Activated CD8-positive, alpha-beta T cell treated with anti-CD3 and anti-CD28 coated beads, Interleukin-2, amount 10 ng/mL, durations not matched to agents 7 days and 5 days (primary cell): ENCODE data around the gene RIPPLY3. TPM values are rescaled to one million over a fixed set of nuclear protein-coding genes. Genes with fewer than 3 reads are reported as not detected.
A peak's percentile ranks its signal among the peaks of the same experiment; 100 is the strongest.

Source experiments
- ATAC-seq: fragments of 150-1000 bp; cut with Tn5 transposase; one replicate; pipeline ENCODE4 v1.10.0; 2021; ENCODE audit warnings: moderate library complexity
- CTCF ChIA-PET: fragments of 350-600 bp; sonication (Branson Sonifier 250); formaldehyde crosslinking; loops from one replicate; lab custom pipeline; 2021; ENCODE audit warnings: antibody characterized with exemption; lab: Charles Lee
- POLR2A ChIA-PET: fragments of 350-600 bp; sonication (Branson Sonifier 250); formaldehyde crosslinking; loops from one replicate; lab custom pipeline; 2021; ENCODE audit warnings: antibody characterized with exemption; lab: Charles Lee
- DNase-seq: peaks from one replicate; pipeline ENCODE4 v3.0.0-alpha.2; 2020
- H3K27ac Mint-ChIP-seq: one replicate; pipeline ENCODE4 v1.8.0; 2021; ENCODE audit warnings: mild to moderate bottlenecking, mixed read lengths
- H3K27me3 Mint-ChIP-seq: one replicate; pipeline ENCODE4 v1.8.0; 2021; ENCODE audit warnings: low read depth, mixed read lengths
- H3K36me3 Mint-ChIP-seq: one replicate; pipeline ENCODE4 v1.8.0; 2021; ENCODE audit warnings: low read depth, mixed read lengths
- H3K4me1 Mint-ChIP-seq: one replicate; pipeline ENCODE4 v1.8.0; 2021; ENCODE audit warnings: low read depth, mixed read lengths
- H3K4me3 Mint-ChIP-seq: one replicate; pipeline ENCODE4 v1.8.0; 2021; ENCODE audit warnings: mild to moderate bottlenecking, mixed read lengths
- H3K9me3 Mint-ChIP-seq: one replicate; pipeline ENCODE4 v1.8.0; 2022; ENCODE audit warnings: mixed read lengths; ENCODE audit not compliant: insufficient read depth
- total RNA-seq, 2 experiments: library from RNA; stranded (reverse); gene quantifications; one replicate each; pipeline ENCODE4 v1.2.3, GENCODE V29; 2021

RIPPLY3 gene
- under 1 TPM in 1 of 2 experiments, not detected in 1; 0.10 TPM for total RNA-seq

- H3K27ac Mint-ChIP-seq: no peak within 1 kb of the TSS
- H3K4me3 Mint-ChIP-seq: peak within 1 kb of the TSS; percentile 49
- H3K36me3 Mint-ChIP-seq: no peaks in the 10 kb centered on the region
- CTCF ChIA-PET: interaction anchor here (1.1 to 2.1 kb wide), 3 partner anchors 9 to 376 kb away, joined by 3 to 9 read pairs (median 3); no protein-coding TSS in a partner anchor
- DNase-seq (peak; percentile 31), ATAC-seq (peak; percentile 57)
- peaks cover 21% of the 10 kb centered on the region for H3K4me1 Mint-ChIP-seq
- peaks cover 26% of the 10 kb centered on the region for H3K27me3 Mint-ChIP-seq
- no peaks in the 10 kb centered on the region for H3K9me3 Mint-ChIP-seq
- POLR2A ChIA-PET: interaction anchor here (0.9 kb wide), 1 partner anchor 23 kb away, joined by 3 read pairs; no protein-coding TSS in a partner anchor
Observed at GRCh38 chr21:37006486-37007291, at the start of gene RIPPLY3. Gene RIPPLY3, plus strand, starts transcription at chr21:37006702. Its CDS starts 71 bp downstream, at chr21:37006773.

GRCh38 chr21:36959020-36959835 is 47.3 kb upstream of the RIPPLY3 start:
- no peaks in the 10 kb centered on the region for H3K9me3 Mint-ChIP-seq
- DNase-seq (no peak), ATAC-seq (no peak)
- H3K4me3 Mint-ChIP-seq: no peak overlapping the region
- no peaks in the 10 kb centered on the region for H3K27me3 Mint-ChIP-seq
- H3K36me3 Mint-ChIP-seq: peaks cover 19% of the 10 kb centered on the region
- H3K27ac Mint-ChIP-seq: no peak overlapping the region
- ChIA-PET POLR2A (no interaction called here), CTCF (interaction anchor here (0.8 kb wide), 1 partner anchor 12 kb away, joined by 3 read pairs; no protein-coding TSS in a partner anchor)
- H3K4me1 Mint-ChIP-seq: peaks cover 4% of the 10 kb centered on the region

DNA sequence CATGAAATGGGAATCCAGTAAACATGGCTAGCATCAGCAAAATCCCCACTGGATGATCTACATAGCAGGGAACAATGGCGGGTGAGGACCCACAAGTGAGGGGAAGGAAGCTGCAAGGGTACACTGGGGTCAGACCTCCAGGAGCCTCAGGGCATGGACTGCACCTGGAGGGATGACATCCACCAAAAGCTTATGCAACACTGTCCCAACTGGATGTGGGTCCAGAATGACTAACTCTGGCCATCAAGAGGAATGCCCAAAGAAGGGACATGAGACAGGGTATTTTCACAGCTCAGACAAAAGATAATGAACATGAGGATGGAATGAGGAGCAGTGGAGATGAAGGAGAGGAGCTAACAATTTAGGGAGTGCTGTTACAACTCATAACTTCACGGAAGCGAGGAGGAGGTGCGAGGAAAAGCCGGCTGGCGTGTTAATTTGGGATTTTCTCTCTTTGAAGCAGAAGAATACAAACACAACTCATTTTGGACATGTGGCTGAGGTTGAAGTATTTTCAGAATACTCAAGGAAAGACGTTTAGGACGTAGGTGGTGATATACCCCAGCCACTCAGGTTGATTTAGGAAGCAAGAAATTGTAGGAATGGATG is 45.7 kb upstream of the RIPPLY3 start:
- Mint-ChIP-seq H3K4me1 (peaks cover 16% of the 10 kb centered on the region), H3K4me3 (no peak overlapping the region), H3K27ac (no peak overlapping the region), H3K9me3 (no peaks in the 10 kb centered on the region), H3K36me3 (peaks cover 19% of the 10 kb centered on the region), H3K27me3 (no peaks in the 10 kb centered on the region)
- ATAC-seq (no peak), DNase-seq (no peak)
- CTCF ChIA-PET: interaction anchor here (0.6 kb wide), 1 partner anchor 25 kb away, joined by 3 read pairs; no protein-coding TSS in a partner anchor
- POLR2A ChIA-PET: no interaction called here

- Mint-ChIP-seq H3K36me3 (peaks cover 16% of the 10 kb centered on the region), H3K27ac (no peak overlapping the region), H3K4me1 (peaks cover 21% of the 10 kb centered on the region), H3K4me3 (no peak overlapping the region), H3K27me3 (no peaks in the 10 kb centered on the region), H3K9me3 (no peaks in the 10 kb centered on the region)
- CTCF ChIA-PET: no interaction called here
- POLR2A ChIA-PET: no interaction called here
- ATAC-seq (no peak), DNase-seq (no peak)
Observed at GRCh38 chr21:36962098-36962780, 44.3 kb upstream of the RIPPLY3 start.

GRCh38 chr21:36964398-36964797 is 42.1 kb upstream of the RIPPLY3 start:
- H3K27ac Mint-ChIP-seq: no peak overlapping the region
- peaks cover 15% of the 10 kb centered on the region for H3K36me3 Mint-ChIP-seq
- ATAC-seq (no peak), DNase-seq (no peak)
- H3K4me1 Mint-ChIP-seq: peaks cover 24% of the 10 kb centered on the region
- no peaks in the 10 kb centered on the region for H3K27me3 Mint-ChIP-seq
- ChIA-PET POLR2A (no interaction called here), CTCF (interaction anchor here (2.9 to 3.9 kb wide), 2 partner anchors 12 to 25 kb away, joined by 17 to 24 read pairs; no protein-coding TSS in a partner anchor)
- H3K9me3 Mint-ChIP-seq: no peaks in the 10 kb centered on the region
- no peak overlapping the region for H3K4me3 Mint-ChIP-seq

DNA sequence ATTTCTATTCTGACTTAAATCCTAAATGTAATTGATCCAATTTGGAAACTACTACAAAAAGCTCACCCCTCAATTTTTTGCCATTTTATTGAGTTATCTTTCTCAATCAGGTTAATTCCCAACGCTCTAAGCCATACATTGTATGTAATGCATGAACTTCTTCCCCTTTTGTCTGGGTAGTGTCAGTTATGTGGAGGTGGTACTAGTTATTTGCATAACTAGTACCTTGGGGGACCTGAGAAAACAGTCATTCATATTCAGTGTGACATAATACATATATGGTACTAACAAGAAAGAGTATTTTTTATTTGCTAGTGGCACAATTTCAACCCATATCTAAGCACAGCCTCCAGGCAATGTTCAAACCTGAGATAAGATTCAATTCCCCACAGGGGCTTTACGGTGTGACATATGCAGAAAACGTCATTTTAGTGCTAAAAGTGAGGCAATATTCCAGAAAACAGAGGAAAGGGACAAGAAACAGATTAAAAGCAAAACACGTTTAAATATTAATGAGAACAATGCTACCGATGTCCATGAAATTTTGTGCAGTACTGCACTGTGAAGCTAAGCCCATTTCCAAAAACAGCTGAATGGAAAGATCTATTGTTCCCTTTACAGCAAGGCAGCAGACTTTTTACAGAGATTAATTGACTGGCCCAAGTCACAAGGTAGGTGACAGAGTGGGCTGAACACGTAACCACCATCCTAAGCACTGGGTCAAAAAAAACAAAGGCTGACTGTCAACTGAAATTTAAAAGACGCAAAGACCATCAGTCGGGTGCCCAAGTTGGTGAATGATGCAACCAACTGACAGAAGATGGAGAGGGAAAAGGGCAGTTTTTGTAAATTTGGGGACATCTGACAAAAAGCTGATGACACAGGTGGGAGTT is 41.4 kb upstream of the RIPPLY3 start:
- Mint-ChIP-seq H3K4me3 (peak overlapping the region; percentile 88), H3K27ac (peak overlapping the region; percentile 90), H3K4me1 (peaks cover 21% of the 10 kb centered on the region), H3K9me3 (no peaks in the 10 kb centered on the region), H3K36me3 (peaks cover 12% of the 10 kb centered on the region), H3K27me3 (no peaks in the 10 kb centered on the region)
- POLR2A ChIA-PET: interaction anchor here (0.7 to 1.7 kb wide), 4 partner anchors 17 to 256 kb away, joined by 4 to 6 read pairs (median 4); no protein-coding TSS in a partner anchor
- CTCF ChIA-PET: interaction anchor here (0.6 to 3.9 kb wide), 5 partner anchors 11 to 111 kb away, joined by 3 to 24 read pairs (median 8); no protein-coding TSS in a partner anchor
- ATAC-seq (no peak), DNase-seq (no peak)

DNA sequence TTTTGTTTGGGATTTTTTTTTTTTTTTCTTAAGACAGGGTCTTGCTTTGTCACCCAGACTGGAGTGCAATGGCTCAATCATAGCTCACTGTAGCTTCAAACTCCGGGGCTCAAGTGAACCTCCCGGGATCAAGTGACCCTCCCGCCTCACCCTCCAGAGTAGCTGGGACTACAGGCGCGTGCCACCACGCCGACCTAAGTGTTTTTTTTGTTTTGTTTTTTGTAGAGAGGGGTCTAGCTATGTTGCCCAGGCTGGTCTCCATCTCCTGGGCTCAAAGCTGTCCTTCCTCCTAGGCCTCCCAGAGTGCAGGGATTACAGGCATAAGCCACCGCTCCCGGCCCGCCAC is 40.8 kb upstream of the RIPPLY3 start:
- peak overlapping the region; percentile 90 for H3K27ac Mint-ChIP-seq
- peak overlapping the region; percentile 88 for H3K4me3 Mint-ChIP-seq
- ChIA-PET POLR2A (interaction anchor here (0.7 to 1.7 kb wide), 4 partner anchors 17 to 255 kb away, joined by 4 to 6 read pairs (median 4); no protein-coding TSS in a partner anchor), CTCF (interaction anchor here (0.6 to 3.9 kb wide), 5 partner anchors 11 to 112 kb away, joined by 3 to 24 read pairs (median 8); no protein-coding TSS in a partner anchor)
- peaks cover 21% of the 10 kb centered on the region for H3K4me1 Mint-ChIP-seq
- peaks cover 8% of the 10 kb centered on the region for H3K36me3 Mint-ChIP-seq
- H3K27me3 Mint-ChIP-seq: no peaks in the 10 kb centered on the region
- no peak for ATAC-seq
- DNase-seq: no peak
- H3K9me3 Mint-ChIP-seq: no peaks in the 10 kb centered on the region

GRCh38 chr21:36966066-36966820 is 40.3 kb upstream of the RIPPLY3 start, which contains the start of gene HLCS:
Gene HLCS, minus strand, starts transcription at chr21:36966669. Its CDS starts 31 bp downstream, at chr21:36966638.
- ChIA-PET CTCF (interaction anchor here (0.8 to 3.9 kb wide), 9 partner anchors 10 to 112 kb away, joined by 3 to 24 read pairs (median 6); no protein-coding TSS in a partner anchor), POLR2A (interaction anchor here (0.6 to 1.7 kb wide), 8 partner anchors 9 to 598 kb away, joined by 3 to 6 read pairs (median 4); no protein-coding TSS in a partner anchor)
- Mint-ChIP-seq H3K27me3 (no peaks in the 10 kb centered on the region), H3K4me1 (peaks cover 21% of the 10 kb centered on the region), H3K36me3 (peaks cover 4% of the 10 kb centered on the region), H3K4me3 (peak within 1 kb of the TSS; percentile 88), H3K9me3 (no peaks in the 10 kb centered on the region), H3K27ac (peak within 1 kb of the TSS; percentile 90)
- peak; percentile 80 for DNase-seq
- peak; percentile 93 for ATAC-seq
